SK-N-SH treated with all-trans-retinoic acid at 6 μM for 48 hours (cell line): ENCODE measurements around the gene MBTPS2.

ENCODE experiments used
- ATAC-seq: fragments of 200-7000 bp; cut with Tn5 transposase; 3 replicates; pipeline ENCODE4 v1.9.1; 2020; ENCODE audit warnings: mild to moderate bottlenecking, moderate library complexity
- ARNTL ChIP-seq: fragments of 450-650 bp; formaldehyde crosslinking; IDR thresholded peaks from 2 replicates; pipeline ENCODE4 v1.5.0; 2020; ENCODE audit warnings: low read depth, mild to moderate bottlenecking, moderate library complexity, borderline replicate concordance
- BACH2 ChIP-seq: fragments of 250-450 bp; sonication (Bioruptor Pico); IDR thresholded peaks from 2 replicates; pipeline ENCODE4 v1.9.0; 2021; ENCODE audit warnings: mild to moderate bottlenecking, borderline replicate concordance
- CREB5 ChIP-seq: fragments of 250-450 bp; sonication (Bioruptor Pico); IDR thresholded peaks from 2 replicates; pipeline ENCODE4 v1.5.1; 2020; ENCODE audit warnings: low read depth, mild to moderate bottlenecking, moderate library complexity
- CSDC2 ChIP-seq: fragments of 250-450 bp; sonication (Bioruptor Pico); IDR thresholded peaks from 2 replicates; pipeline ENCODE4 v1.5.0; 2020; ENCODE audit warnings: mild to moderate bottlenecking, moderate library complexity
- ESRRG ChIP-seq: fragments of 250-450 bp; sonication (Bioruptor Pico); IDR thresholded peaks from 2 replicates; pipeline ENCODE4 v1.6.1; 2021; ENCODE audit warnings: mild to moderate bottlenecking
- GLIS3 ChIP-seq: fragments of 250-450 bp; sonication (Bioruptor Pico); IDR thresholded peaks from 2 replicates; pipeline ENCODE4 v1.5.0; 2020; ENCODE audit warnings: mild to moderate bottlenecking, moderate library complexity
- OSR1 ChIP-seq: fragments of 250-450 bp; sonication (Bioruptor Pico); IDR thresholded peaks from 2 replicates; pipeline ENCODE4 v1.8.0; 2022; ENCODE audit warnings: moderate library complexity, mild to moderate bottlenecking, inconsistent platforms
- PATZ1 ChIP-seq: fragments of 250-450 bp; sonication (Bioruptor Pico); IDR thresholded peaks from 2 replicates; pipeline ENCODE4 v1.8.0; 2020; ENCODE audit warnings: mild to moderate bottlenecking, moderate library complexity, borderline replicate concordance
- PPARA ChIP-seq: fragments of 250-450 bp; sonication (Bioruptor Pico); IDR thresholded peaks from 2 replicates; pipeline ENCODE4 v1.5.0; 2020; ENCODE audit warnings: mild to moderate bottlenecking, borderline replicate concordance
- RARB ChIP-seq: fragments of 250-450 bp; sonication (Bioruptor Pico); IDR thresholded peaks from 2 replicates; pipeline ENCODE4 v1.8.0; 2021; ENCODE audit warnings: mild to moderate bottlenecking, moderate library complexity
- SNAI2 ChIP-seq: fragments of 250-450 bp; sonication (Bioruptor Pico); IDR thresholded peaks from 2 replicates; pipeline ENCODE4 v1.5.0; 2020; ENCODE audit warnings: mild to moderate bottlenecking, moderate library complexity
- TCF4 ChIP-seq: fragments of 250-450 bp; sonication (Bioruptor Pico); IDR thresholded peaks from 2 replicates; pipeline ENCODE4 v1.8.0; 2021; ENCODE audit warnings: mild to moderate bottlenecking, moderate library complexity, borderline replicate concordance
- TOX ChIP-seq: fragments of 250-450 bp; sonication (Bioruptor Pico); IDR thresholded peaks from 2 replicates; pipeline ENCODE4 v1.8.0; 2021; ENCODE audit warnings: mild to moderate bottlenecking, moderate library complexity, borderline replicate concordance
- TSHZ2 ChIP-seq: fragments of 250-450 bp; sonication (Bioruptor Pico); IDR thresholded peaks from 2 replicates; pipeline ENCODE4 v1.5.0; 2020; ENCODE audit warnings: mild to moderate bottlenecking, moderate library complexity
- ZC3H10 ChIP-seq: fragments of 250-450 bp; sonication (Bioruptor Pico); IDR thresholded peaks from 2 replicates; pipeline ENCODE4 v1.5.1; 2021; ENCODE audit warnings: mild to moderate bottlenecking, moderate library complexity
- ZFP3 ChIP-seq: fragments of 250-450 bp; sonication (Bioruptor Pico); IDR thresholded peaks from 2 replicates; pipeline ENCODE4 v1.5.0; 2020; ENCODE audit warnings: mild to moderate bottlenecking, moderate library complexity
- ZFP30 ChIP-seq: fragments of 450-650 bp; formaldehyde crosslinking; IDR thresholded peaks from 2 replicates; pipeline ENCODE4 v1.5.0; 2022; ENCODE audit warnings: mild to moderate bottlenecking, moderate library complexity
- ZNF565 ChIP-seq: fragments of 450-650 bp; formaldehyde crosslinking; conservative IDR thresholded peaks from 2 replicates; pipeline ENCODE4 v1.5.0; 2020; ENCODE audit warnings: low read depth, mild to moderate bottlenecking, moderate library complexity
- ZNF70 ChIP-seq: fragments of 450-650 bp; formaldehyde crosslinking; IDR thresholded peaks from 2 replicates; pipeline ENCODE4 v1.5.0; 2020; ENCODE audit warnings: mild to moderate bottlenecking, moderate library complexity
- ZNF8 ChIP-seq: fragments of 450-650 bp; formaldehyde crosslinking; IDR thresholded peaks from 2 replicates; pipeline ENCODE4 v1.5.0; 2020; ENCODE audit warnings: mild to moderate bottlenecking, moderate library complexity
- TF ChIP-seq, protein P1 (sequence below): fragments of 250-450 bp; sonication (Bioruptor Pico); IDR thresholded peaks from 2 replicates; pipeline ENCODE4 v1.5.1; 2021; ENCODE audit warnings: mild to moderate bottlenecking, moderate library complexity

MBTPS2 gene

GRCh38 chrX:21875013-21875412, 35.6 kb downstream of the MBTPS2 start:
- TF ChIP-seq, protein P1, sequence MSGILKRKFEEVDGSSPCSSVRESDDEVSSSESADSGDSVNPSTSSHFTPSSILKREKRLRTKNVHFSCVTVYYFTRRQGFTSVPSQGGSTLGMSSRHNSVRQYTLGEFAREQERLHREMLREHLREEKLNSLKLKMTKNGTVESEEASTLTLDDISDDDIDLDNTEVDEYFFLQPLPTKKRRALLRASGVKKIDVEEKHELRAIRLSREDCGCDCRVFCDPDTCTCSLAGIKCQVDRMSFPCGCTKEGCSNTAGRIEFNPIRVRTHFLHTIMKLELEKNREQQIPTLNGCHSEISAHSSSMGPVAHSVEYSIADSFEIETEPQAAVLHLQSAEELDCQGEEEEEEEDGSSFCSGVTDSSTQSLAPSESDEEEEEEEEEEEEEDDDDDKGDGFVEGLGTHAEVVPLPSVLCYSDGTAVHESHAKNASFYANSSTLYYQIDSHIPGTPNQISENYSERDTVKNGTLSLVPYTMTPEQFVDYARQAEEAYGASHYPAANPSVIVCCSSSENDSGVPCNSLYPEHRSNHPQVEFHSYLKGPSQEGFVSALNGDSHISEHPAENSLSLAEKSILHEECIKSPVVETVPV (CRISPR knock-in tag), result no peak
- TF ChIP-seq ARNTL (CRISPR knock-in tag) (no peak), SNAI2 (CRISPR knock-in tag) (no peak), OSR1 (CRISPR knock-in tag) (no peak), PATZ1 (no peak), ESRRG (no peak), GLIS3 (CRISPR knock-in tag) (no peak), ZFP3 (CRISPR knock-in tag) (no peak), ZNF70 (CRISPR knock-in tag) (no peak), CSDC2 (CRISPR knock-in tag) (no peak), ZC3H10 (no peak)
- TF ChIP-seq, all 23 proteins: peak for 0
- ATAC-seq, result no peak

- ATAC-seq, result no peak
- no peak for TF ChIP-seq ESRRG
- TF ChIP-seq ZC3H10, result no peak
- TF ChIP-seq ZNF565 (CRISPR knock-in tag), result no peak
- no peak for TF ChIP-seq ZFP3 (CRISPR knock-in tag)
- TF ChIP-seq TSHZ2 (CRISPR knock-in tag), result no peak
- TF ChIP-seq ZNF8 (CRISPR knock-in tag), result no peak
- no peak for TF ChIP-seq TOX
- TF ChIP-seq GLIS3 (CRISPR knock-in tag), result no peak
- TF ChIP-seq ARNTL (CRISPR knock-in tag), result no peak
These were observed 42.6 kb downstream of the MBTPS2 start for GRCh38 chrX:21881881-21882574.

- TF ChIP-seq ZFP3 (CRISPR knock-in tag) (no peak), ZFP30 (CRISPR knock-in tag) (no peak), CSDC2 (CRISPR knock-in tag) (no peak), ZNF565 (CRISPR knock-in tag) (no peak), ARNTL (CRISPR knock-in tag) (no peak), SNAI2 (CRISPR knock-in tag) (no peak), PPARA (CRISPR knock-in tag) (no peak), BACH2 (no peak), CREB5 (CRISPR knock-in tag) (no peak), ZNF70 (CRISPR knock-in tag) (no peak), OSR1 (CRISPR knock-in tag) (no peak), RARB (CRISPR knock-in tag) (no peak), GLIS3 (CRISPR knock-in tag) (no peak), TCF4 (CRISPR knock-in tag) (no peak), TSHZ2 (CRISPR knock-in tag) (no peak), ESRRG (no peak)
- ATAC-seq, result no peak; the same call in 1 of the 3 replicates
These were observed 43.8 kb downstream of the MBTPS2 start for GRCh38 chrX:21883258-21883657.
